Adrenal gland (tissue), 12 donors: ENCODE data around the gene OLIG3. TPM values are rescaled to one million over a fixed set of nuclear protein-coding genes. Genes with fewer than 3 reads are reported as not detected.
A peak's percentile ranks its signal among the peaks of the same experiment; 100 is the strongest.

Source experiments
- DNase-seq, 7 donors: peaks; one replicate each; pipeline ENCODE4 v3.0.0-alpha.2; 2019 to 2020
- H3K27ac ChIP-seq, 5 donors: fragments of 200-600 bp; sonication (generic) in 4 of 5; 1 replicate in 3 of 5; 2 replicates in 2 of 5; pipeline versions ENCODE4 v1.5.1 to v1.8.0; 2016 to 2020; ENCODE audit warnings: mild to moderate bottlenecking in 1 of 5
- H3K27me3 ChIP-seq: fragments of 200-600 bp; 2 replicates; pipeline ENCODE4 v1.8.0; 2021
- H3K36me3 ChIP-seq, 2 donors: fragments of 200-600 bp; replicated peaks in 1 of 2; 1 replicate in 1 of 2; 2 replicates in 1 of 2; pipeline versions ENCODE4 v1.5.1 to v1.8.0; 2018 to 2022
- H3K4me1 ChIP-seq, 2 donors: fragments of 200-600 bp; replicated peaks in 1 of 2; 1 replicate in 1 of 2; 2 replicates in 1 of 2; pipeline versions ENCODE4 v1.5.1 to v1.8.0; 2018 to 2021
- H3K4me3 ChIP-seq, 4 donors: fragments of 200-600 bp; sonication (generic) in 3 of 4; one replicate each; pipeline ENCODE4 v1.5.1; 2016 to 2018
- H3K9me3 ChIP-seq, 3 donors: fragments of 200-600 bp; sonication (generic) in 1 of 3; replicated peaks in 1 of 3; 1 replicate in 2 of 3; 2 replicates in 1 of 3; pipeline versions ENCODE4 v1.5.1 to v1.8.0; 2016 to 2021
- POLR2A ChIP-seq, 2 donors: fragments of 450-650 bp; IDR thresholded peaks; one replicate each; pipeline ENCODE4 v1.6.1; 2017; ENCODE audit warnings: antibody characterized with exemption in 2 of 2, mild to moderate bottlenecking in 2 of 2, moderate library complexity in 1 of 2
- WGBS, 4 donors: extraction: QIAGEN DNeasy Blood & Tissue Kit in 2 of 4; methylation state at CpG; one replicate each; pipeline versions ENCODE4 v1.1.5 to v1.1.7; 2013 to 2017; 5-methylcytosine and 5-hydroxymethylcytosine counted together
- intact Hi-C, 2 donors: fragments of 100-400 bp; cut with DNase I; formaldehyde crosslinking; loops; one replicate each; pipeline versions ENCODE4 v1.14.1 to v1.15.0; 2022 to 2023
- polyA plus RNA-seq, 3 donors: library from polyadenylated mRNA; stranded (reverse); fragments of 200-250 nt in 2 of 3; fragments of 350-450 nt in 1 of 3; fragmentation: Illumina TruSeq in 1 of 3; extraction: RNeasy Lipid Tissue Mini Kit (QIAGEN cat#74804) in 1 of 3; gene quantifications; one replicate each; pipeline ENCODE4 v1.2.3, GENCODE V29; 2013 to 2014
- total RNA-seq, 9 donors: library from RNA; depleted of rRNA in 4 of 9; stranded (reverse); fragments of >200 nt in 4 of 9; fragments of 120-200 nt in 1 of 9; fragmentation: NEBNext Ultra II Directional in 1 of 9; extraction: Animal tissue kit (Norgen Biotek cat#: 25700) in 1 of 9; gene quantifications; one replicate each; pipeline versions ENCODE4 v1.1.0 to v1.2.4, GENCODE V29; 2013 to 2023
- TF ChIP-seq, protein P1 (sequence below), 6 experiments: fragments of 450-650 bp in 4 of 6; fragments of 200-600 bp in 2 of 6; sonication (generic) in 1 of 6; IDR thresholded peaks; 1 replicate in 5 of 6; 2 replicates in 1 of 6; pipeline versions ENCODE4 v1.5.1 to v1.8.0; 2016 to 2021; ENCODE audit warnings: antibody characterized with exemption in 6 of 6, mild to moderate bottlenecking in 2 of 6, moderate library complexity in 1 of 6
- donor health status: healthy with polysubstance abuse.
- donor health status: Bipolar disorder and iron deficiency.
- donor health status: DM: yes; HTN: yes; CAD: no.
- donor health status: DM: no; HTN: no; CAD: no.
- donor health status: DM: no; HTN: no; CAD: no.
- donor health status: DM: yes; HTN: yes; CAD: no.

Gene OLIG3
- total and polyA plus RNA-seq, 12 donors: not detected

DNA sequence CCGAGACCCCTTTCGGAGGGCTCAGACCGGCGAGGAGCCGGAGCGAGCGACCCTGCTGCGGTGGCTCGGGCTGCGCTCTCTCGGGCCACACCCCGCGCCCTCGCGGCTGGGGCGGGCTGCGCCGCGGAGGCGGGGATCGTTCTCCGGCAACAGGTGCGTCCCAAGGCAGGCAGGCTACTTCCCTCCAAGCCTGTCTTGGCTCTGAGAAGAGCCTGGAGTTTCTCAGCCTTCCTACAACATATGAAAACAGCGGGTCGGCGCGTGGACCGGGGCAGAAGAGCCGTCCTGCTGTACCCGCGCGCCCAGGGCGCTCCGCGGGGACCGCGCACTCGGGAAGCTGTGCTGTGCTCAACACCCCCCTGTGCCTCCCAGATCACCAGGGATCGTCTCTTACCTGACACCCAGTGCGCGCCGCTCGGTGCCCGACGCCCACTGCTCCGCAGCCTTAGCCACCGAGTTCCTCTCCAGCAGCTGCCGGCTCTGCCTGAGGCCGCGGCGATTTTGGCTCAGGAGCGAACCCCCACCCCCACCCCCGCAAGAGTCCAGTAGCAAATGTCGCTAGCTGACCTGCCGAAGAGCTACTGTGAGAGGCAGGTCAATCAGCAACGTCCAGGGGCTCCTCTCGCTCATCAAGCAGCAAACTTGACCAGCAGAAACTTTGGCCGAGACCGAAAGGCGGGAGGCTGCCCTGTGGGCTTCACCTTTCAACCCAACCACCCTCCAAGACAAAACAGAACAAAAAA is 3.7 kb upstream of the OLIG3 start:
- 3 to 22% (median 4%) methylated on average over 6 to 60 of the region's 60 CpGs for WGBS, 4 donors
- H3K27me3 ChIP-seq: peaks cover 94% of the 10 kb centered on the region
- H3K4me1 ChIP-seq: peaks cover 0 to 15% of the 10 kb centered on the region in 2 donors
- no peak for DNase-seq
- no peaks in the 10 kb centered on the region for H3K9me3 ChIP-seq
- no peak overlapping the region for H3K27ac ChIP-seq
- no peaks in the 10 kb centered on the region for H3K36me3 ChIP-seq
- TF ChIP-seq, protein P1, sequence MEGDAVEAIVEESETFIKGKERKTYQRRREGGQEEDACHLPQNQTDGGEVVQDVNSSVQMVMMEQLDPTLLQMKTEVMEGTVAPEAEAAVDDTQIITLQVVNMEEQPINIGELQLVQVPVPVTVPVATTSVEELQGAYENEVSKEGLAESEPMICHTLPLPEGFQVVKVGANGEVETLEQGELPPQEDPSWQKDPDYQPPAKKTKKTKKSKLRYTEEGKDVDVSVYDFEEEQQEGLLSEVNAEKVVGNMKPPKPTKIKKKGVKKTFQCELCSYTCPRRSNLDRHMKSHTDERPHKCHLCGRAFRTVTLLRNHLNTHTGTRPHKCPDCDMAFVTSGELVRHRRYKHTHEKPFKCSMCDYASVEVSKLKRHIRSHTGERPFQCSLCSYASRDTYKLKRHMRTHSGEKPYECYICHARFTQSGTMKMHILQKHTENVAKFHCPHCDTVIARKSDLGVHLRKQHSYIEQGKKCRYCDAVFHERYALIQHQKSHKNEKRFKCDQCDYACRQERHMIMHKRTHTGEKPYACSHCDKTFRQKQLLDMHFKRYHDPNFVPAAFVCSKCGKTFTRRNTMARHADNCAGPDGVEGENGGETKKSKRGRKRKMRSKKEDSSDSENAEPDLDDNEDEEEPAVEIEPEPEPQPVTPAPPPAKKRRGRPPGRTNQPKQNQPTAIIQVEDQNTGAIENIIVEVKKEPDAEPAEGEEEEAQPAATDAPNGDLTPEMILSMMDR (IDR thresholded peaks at IDR 0.05): no peak
- TF ChIP-seq POLR2A (IDR thresholded peaks at IDR 0.05): no peak
- intact Hi-C loops: no loop called here
- peak overlapping the region in 1 of 4 donors; percentile 3 for H3K4me3 ChIP-seq

GRCh38 chr6:137496909-137497720 is 2.9 kb upstream of the OLIG3 start:
- DNase-seq: no peak
- peak overlapping the region in 1 of 4 donors; percentile 3 for H3K4me3 ChIP-seq
- intact Hi-C loops: no loop called here

DNA sequence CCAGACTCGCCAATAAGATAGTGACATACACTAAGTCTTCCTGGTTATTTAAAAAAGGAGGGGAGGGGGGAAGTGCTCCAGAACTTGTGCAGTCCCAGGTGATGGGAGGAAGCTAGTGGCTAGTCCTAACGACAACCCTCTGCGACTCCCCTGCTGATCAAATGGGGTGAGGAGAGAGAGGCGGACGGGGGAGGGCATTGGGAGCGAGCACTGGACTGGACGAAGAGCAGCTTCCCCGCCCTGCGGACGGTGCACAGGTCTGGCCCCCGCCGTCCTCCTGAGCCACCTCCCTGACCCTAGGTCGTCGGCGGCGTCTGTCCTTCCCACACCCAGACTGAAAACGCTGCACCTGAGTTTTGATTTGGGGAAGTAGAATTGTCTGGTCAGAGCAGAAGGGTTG is 2.2 kb upstream of the OLIG3 start:
- Histone ChIP-seq H3K36me3 (no peaks in the 10 kb centered on the region), H3K4me1 (peaks cover 0 to 15% of the 10 kb centered on the region in 2 donors), H3K4me3 (no peak overlapping the region), H3K9me3 (no peaks in the 10 kb centered on the region), H3K27ac (no peak overlapping the region), H3K27me3 (peaks cover 99% of the 10 kb centered on the region)
- WGBS, 4 donors: 7 to 8% (median 7%) methylated on average over 17 of the region's 17 CpGs
- intact Hi-C loops: no loop called here
- TF ChIP-seq POLR2A (IDR thresholded peaks at IDR 0.05): no peak
- TF ChIP-seq, protein P1 (IDR thresholded peaks at IDR 0.05): no peak
- no peak for DNase-seq

More at GRCh38 chr6:137496909-137497720, 2.9 kb upstream of the OLIG3 start:
- H3K27me3 ChIP-seq: peaks cover 99% of the 10 kb centered on the region
- no peaks in the 10 kb centered on the region for H3K36me3 ChIP-seq
- H3K4me1 ChIP-seq: peaks cover 0 to 15% of the 10 kb centered on the region in 2 donors
- TF ChIP-seq, protein P1 (IDR thresholded peaks at IDR 0.05): no peak
- TF ChIP-seq POLR2A (IDR thresholded peaks at IDR 0.05): no peak
- whole genome bisulfite sequencing, 4 donors: 7 to 12% (median 8%) methylated on average over 27 to 47 of the region's 47 CpGs
- H3K27ac ChIP-seq: no peak overlapping the region
- no peaks in the 10 kb centered on the region for H3K9me3 ChIP-seq

DNA sequence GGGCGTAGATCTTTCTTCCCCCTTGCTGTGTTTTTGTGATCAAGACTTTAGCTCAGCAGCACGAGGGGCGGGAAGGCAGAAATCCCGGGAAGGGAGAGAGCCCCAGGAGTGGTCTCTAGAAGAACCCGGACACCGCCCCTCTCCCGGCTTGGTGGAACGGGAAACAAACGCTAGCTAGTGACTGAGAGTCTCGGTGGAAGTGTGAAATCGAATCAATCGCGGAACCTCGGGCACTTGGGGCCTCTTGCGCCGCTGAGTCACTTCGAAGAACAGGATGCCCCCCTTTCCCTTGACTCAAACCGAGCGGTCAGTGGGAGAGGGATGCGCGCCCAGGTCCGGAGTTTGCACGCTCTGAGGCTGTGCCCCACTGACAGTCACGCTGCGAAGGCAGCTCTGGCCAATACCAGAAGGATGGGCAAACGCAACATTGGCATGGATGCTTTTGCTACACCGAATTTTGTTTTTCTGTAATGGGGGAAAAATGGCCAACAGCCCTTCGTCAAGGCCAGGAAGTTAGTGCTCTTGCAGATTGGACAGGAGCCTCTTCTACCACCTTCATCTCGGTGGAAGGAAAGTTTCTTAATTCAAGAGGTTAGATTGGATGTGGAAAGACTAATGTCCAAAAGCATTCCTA is 1.6 kb upstream of the OLIG3 start:
- WGBS, 4 donors: 3 to 9% (median 7%) methylated on average over 15 to 29 of the region's 29 CpGs
- Histone ChIP-seq H3K4me3 (no peak overlapping the region), H3K36me3 (no peaks in the 10 kb centered on the region), H3K9me3 (no peaks in the 10 kb centered on the region), H3K4me1 (peaks cover 0 to 15% of the 10 kb centered on the region in 2 donors), H3K27ac (no peak overlapping the region), H3K27me3 (peaks cover 99% of the 10 kb centered on the region)
- no peak for TF ChIP-seq POLR2A (IDR thresholded peaks at IDR 0.05)
- TF ChIP-seq, protein P1 (IDR thresholded peaks at IDR 0.05): no peak
- intact Hi-C loops: no loop called here
- no peak for DNase-seq
